Epidermal melanocyte (primary cell): ENCODE data around the gene ZXDC.

ENCODE experiments used
- DNase-seq: peaks from one replicate; pipeline ENCODE4 v3.0.0; 2011; ENCODE audit warnings: low spot score; ENCODE audit not compliant: insufficient read length

Gene ZXDC

GRCh38 chr3:126435456-126436315 lies 40.0 kb downstream of the ZXDC start:
- DNase-seq = no peak

- no peak for DNase-seq
Measured at GRCh38 chr3:126434931-126435411, 40.7 kb downstream of the ZXDC start.

- no peak for DNase-seq
Measured at GRCh38 chr3:126434264-126434590, 41.5 kb downstream of the ZXDC start.

- no peak for DNase-seq
Measured at GRCh38 chr3:126433496-126434263, 42.0 kb downstream of the ZXDC start.

- DNase-seq = no peak
Measured at GRCh38 chr3:126433105-126433430, 42.6 kb downstream of the ZXDC start.

- no peak for DNase-seq
Measured at GRCh38 chr3:126432361-126433104, 43.2 kb downstream of the ZXDC start.

GRCh38 chr3:126431103-126431534 lies 44.6 kb downstream of the ZXDC start:
- no peak for DNase-seq

GRCh38 chr3:126424751-126425150 lies 50.9 kb downstream of the ZXDC start:
- DNase-seq = no peak

- DNase-seq = no peak
Measured at GRCh38 chr3:126424039-126424717, 51.5 kb downstream of the ZXDC start.

GRCh38 chr3:126423191-126424038 lies 52.3 kb downstream of the ZXDC start:
- DNase-seq = no peak

GRCh38 chr3:126422571-126423091 lies 53.1 kb downstream of the ZXDC start:
- no peak for DNase-seq

- DNase-seq = no peak
Measured at GRCh38 chr3:126422121-126422520, 53.6 kb downstream of the ZXDC start.

GRCh38 chr3:126421573-126422119 lies 54.0 kb downstream of the ZXDC start:
- DNase-seq = no peak

- no peak for DNase-seq
Measured at GRCh38 chr3:126419886-126420786, 55.6 kb downstream of the ZXDC start.

GRCh38 chr3:126419151-126419703 lies 56.5 kb downstream of the ZXDC start:
- no peak for DNase-seq

GRCh38 chr3:126418661-126419131 lies 57.0 kb downstream of the ZXDC start:
- no peak for DNase-seq

GRCh38 chr3:126417981-126418530 lies 57.6 kb downstream of the ZXDC start:
- DNase-seq = no peak

GRCh38 chr3:126417515-126417914 lies 58.2 kb downstream of the ZXDC start:
- DNase-seq = no peak
